Measurements from ENCODE around the gene SMC1B. TPM values are rescaled to one million over a fixed set of nuclear protein-coding genes. Genes with fewer than 3 reads are reported as not detected.

The SMC1B gene
- total and polyA plus RNA-seq, 2 of the 8 experiments (the other 6 are each of a cell fraction or from before 2014, with no cell fraction given) = 0.02 TPM; not detected in 1

GRCh38 chr22:45310977-45311531, 102.3 kb downstream of the SMC1B start (continued):
- TF ChIP-seq MAFK (IDR thresholded peaks at IDR 0.05; ENCODE audit: low read depth, low read length) (no peak), SP2 (IDR thresholded peaks at IDR 0.05; ENCODE audit: low read length) (no peak), EGR1 (IDR thresholded peaks at IDR 0.05; ENCODE audit: borderline replicate concordance, low read depth, low read length) (no peak), KDM1A (IDR thresholded peaks at IDR 0.05; ENCODE audit: borderline replicate concordance, low read length) (no peak), CTBP2 (IDR thresholded peaks at IDR 0.05; ENCODE audit: borderline replicate concordance, insufficient read depth, insufficient read length, low read length) (no peak)
